HCT116 (cell line): ENCODE measurements around the gene KCTD15. TPM values are rescaled to one million over a fixed set of nuclear protein-coding genes. Genes with fewer than 3 reads are reported as not detected.
A peak's percentile ranks its signal among the peaks of the same experiment; 100 is the strongest.

Experiments
- ATAC-seq: fragments of 200-7000 bp; cut with Tn5 transposase; 2 replicates; pipeline ENCODE4 v1.9.1; 2020; ENCODE audit warnings: mild to moderate bottlenecking, moderate library complexity
- BruUV-seq: library from RNA; stranded (reverse); fragments of 400-500 nt; replicated peaks from 2 replicates; lab custom pipeline; 2021; lab: Mats Ljungman, UMichigan
- CTCF ChIA-PET: fragments of 300-600 bp; sonication (Branson Sonifier 250); formaldehyde crosslinking; loops from one replicate; lab custom pipeline; 2021; ENCODE audit warnings: antibody characterized with exemption; lab: Charles Lee
- POLR2A ChIA-PET: fragments of 300-600, 350-600 bp; sonication (Branson Sonifier 250); formaldehyde crosslinking; loops from one replicate; lab custom pipeline; 2021; ENCODE audit warnings: antibody characterized with exemption; lab: Charles Lee
- RAD21 ChIA-PET, 2 experiments: fragments of 300-600 bp; sonication (Branson Sonifier 250); formaldehyde crosslinking; loops; one replicate each; lab custom pipeline; 2023; ENCODE audit warnings: low total read pairs in 2 of 2; ENCODE audit not compliant: uncharacterized antibody in 2 of 2, unreplicated experiment in 2 of 2, low non-redundant PET in 1 of 2; lab: Charles Lee
- DNase-seq: peaks from one replicate; pipeline ENCODE4 v3.0.0-alpha.2; 2010; ENCODE audit warnings: low read depth, low spot score
- H2AFZ ChIP-seq: fragments of 200-600 bp; shearing (Covaris generic), sonication (generic); 2 replicates; pipeline ENCODE4 v1.6.1; 2017; ENCODE audit warnings: low read depth, mixed run types, mixed read lengths, antibody characterized with exemption, low read length; ENCODE audit not compliant: poor library complexity, severe bottlenecking
- H3K27ac ChIP-seq: 2 replicates; pipeline ENCODE4 v1.5.1; 2012; ENCODE audit warnings: low read depth, low read length
- H3K27me3 ChIP-seq: fragments of 200-600 bp; sonication (generic); 2 replicates; pipeline ENCODE4 v1.6.1; 2016; ENCODE audit warnings: mixed run types, low read length, mixed read lengths; ENCODE audit not compliant: insufficient read depth
- H3K36me3 ChIP-seq, 2 experiments: fragments of 200-500 bp in 1 of 2; fragments of 200-600 bp in 1 of 2; sonication (Bioruptor generic) in 1 of 2; sonication (generic) in 1 of 2; 2 replicates each; pipeline versions ENCODE4 v1.5.1 to v1.6.1; 2014 to 2016; ENCODE audit warnings: low read length in 2 of 2, inconsistent platforms in 1 of 2, mixed read lengths in 1 of 2, mixed run types in 1 of 2; ENCODE audit not compliant: insufficient read depth in 2 of 2, control insufficient read depth in 1 of 2
- H3K4me1 ChIP-seq, 2 experiments: fragments of 200-600 bp in 1 of 2; sonication (generic) in 1 of 2; 2 replicates each; pipeline versions ENCODE4 v1.5.1 to v1.6.1; 2012 to 2017; ENCODE audit warnings: low read length in 2 of 2, inconsistent platforms in 1 of 2, mild to moderate bottlenecking in 1 of 2, mixed read lengths in 1 of 2, mixed run types in 1 of 2, moderate library complexity in 1 of 2; ENCODE audit not compliant: insufficient read depth in 2 of 2, control insufficient read depth in 1 of 2
- H3K4me2 ChIP-seq: fragments of 200-600 bp; sonication (generic); 2 replicates; pipeline ENCODE4 v1.6.1; 2017; ENCODE audit warnings: mixed run types, low read length, mixed read lengths
- H3K4me3 ChIP-seq, 2 experiments: fragments of 200-600 bp in 1 of 2; sonication (generic) in 1 of 2; replicated peaks in 1 of 2; 2 replicates each; pipeline ENCODE4 v1.5.1; 2011 to 2016; ENCODE audit warnings: low read length in 2 of 2, control low read depth in 1 of 2, low read depth in 1 of 2, mild to moderate bottlenecking in 1 of 2, mixed read lengths in 1 of 2, mixed run types in 1 of 2
- H3K79me2 ChIP-seq: fragments of 200-600 bp; sonication (generic); 2 replicates; pipeline ENCODE4 v1.6.1; 2017; ENCODE audit warnings: mild to moderate bottlenecking, mixed run types, low read length, moderate library complexity, mixed read lengths; ENCODE audit not compliant: insufficient read depth
- H3K9ac ChIP-seq: fragments of 200-600 bp; sonication (generic); 2 replicates; pipeline ENCODE4 v1.6.1; 2016; ENCODE audit warnings: low read length, mixed read lengths
- H3K9me2 ChIP-seq: fragments of 200-600 bp; sonication (generic), shearing (Covaris generic); 2 replicates; pipeline ENCODE4 v1.6.1; 2017; ENCODE audit warnings: mixed run types, mild to moderate bottlenecking, moderate library complexity; ENCODE audit not compliant: insufficient read depth
- H3K9me3 ChIP-seq, 2 experiments: fragments of 200-500 bp in 1 of 2; fragments of 200-600 bp in 1 of 2; sonication (Bioruptor generic) in 1 of 2; sonication (generic) in 1 of 2; 2 replicates each; pipeline ENCODE4 v1.6.1; 2014 to 2017; ENCODE audit warnings: low read length in 2 of 2, mixed read lengths in 2 of 2, inconsistent platforms in 1 of 2, low read depth in 1 of 2, mild to moderate bottlenecking in 1 of 2, mixed run types in 1 of 2, moderate library complexity in 1 of 2; ENCODE audit not compliant: control insufficient read depth in 1 of 2, insufficient read depth in 1 of 2
- H4K20me1 ChIP-seq: fragments of 200-600 bp; sonication (generic), shearing (Covaris generic); 2 replicates; pipeline ENCODE4 v1.6.1; 2017; ENCODE audit warnings: mixed run types, mild to moderate bottlenecking, moderate library complexity; ENCODE audit not compliant: insufficient read depth
- EGR1 ChIP-seq: IDR thresholded peaks from 2 replicates; pipeline ENCODE4 v1.6.1; 2012; ENCODE audit warnings: low read depth
- ELF1 ChIP-seq: IDR thresholded peaks from 2 replicates; pipeline ENCODE4 v1.6.1; 2012; ENCODE audit warnings: low read depth, borderline replicate concordance
- EZH2phosphoT487 ChIP-seq: fragments of 200-600 bp; IDR thresholded peaks from 2 replicates; pipeline ENCODE4 v1.6.1; 2018; ENCODE audit warnings: antibody characterized with exemption, borderline replicate concordance
- FOSL1 ChIP-seq: IDR thresholded peaks from 2 replicates; pipeline ENCODE4 v1.6.1; 2012; ENCODE audit warnings: low read depth
- JUND ChIP-seq: IDR thresholded peaks from 2 replicates; pipeline ENCODE4 v1.6.1; 2012
- REST ChIP-seq: IDR thresholded peaks from 2 replicates; pipeline ENCODE4 v1.6.1; 2012; ENCODE audit warnings: low read depth
- ZFX ChIP-seq: fragments of 450-650 bp; IDR thresholded peaks from 2 replicates; pipeline ENCODE4 v1.6.1; 2017
- intact Hi-C: fragments of 100-400 bp; cut with micrococcal nuclease; formaldehyde crosslinking; loops from 2 replicates; pipeline ENCODE4 v1.10.0; 2022
- total RNA-seq: library from RNA; stranded (reverse); gene quantifications from one replicate; pipeline ENCODE4 v1.2.1, GENCODE V29; 2021; ENCODE audit not compliant: unreplicated experiment

Gene KCTD15
- total RNA-seq, 1 experiment from 2014 or later, result 29.2 TPM

- intact Hi-C loops, result no loop called here
- Histone ChIP-seq H3K27me3 (no peaks in the 10 kb centered on the region), H2AFZ (no peak overlapping the region), H3K9ac (no peak overlapping the region), H3K79me2 (no peaks in the 10 kb centered on the region), H4K20me1 (no peaks in the 10 kb centered on the region), H3K36me3 (no peaks in the 10 kb centered on the region), H3K27ac (no peak overlapping the region), H3K9me3 (no peaks in the 10 kb centered on the region), H3K4me2 (peak overlapping the region; percentile 25), H3K4me3 (no peak overlapping the region), H3K9me2 (no peaks in the 10 kb centered on the region), H3K4me1 (peaks cover 14 to 30% of the 10 kb centered on the region in 2 experiments)
- POLR2A ChIA-PET, result interaction anchor here (1.1 kb wide), 1 partner anchor 27 kb away, joined by 3 read pairs; no protein-coding TSS in a partner anchor
- CTCF ChIA-PET, result no interaction called here
- no peak for TF ChIP-seq REST
- no peak for TF ChIP-seq EZH2phosphoT487
- TF ChIP-seq ZFX, result no peak
- no peak for TF ChIP-seq ELF1
- RAD21 ChIA-PET, result no interaction called here
- ATAC-seq (no peak), DNase-seq (no peak)
- BruUV-seq, result no TSS peak
These were observed 25.2 kb downstream of the KCTD15 start for GRCh38 chr19:33821871-33822270.

GRCh38 chr19:33823341-33823740 is 26.7 kb downstream of the KCTD15 start:
- intact Hi-C loops, result no loop called here
- Histone ChIP-seq H3K36me3 (no peaks in the 10 kb centered on the region), H3K9me2 (no peaks in the 10 kb centered on the region), H3K4me1 (peaks cover 14 to 30% of the 10 kb centered on the region in 2 experiments), H3K79me2 (no peaks in the 10 kb centered on the region), H3K27me3 (no peaks in the 10 kb centered on the region), H3K27ac (no peak overlapping the region), H3K9ac (no peak overlapping the region), H3K4me2 (no peak overlapping the region), H3K4me3 (no peak overlapping the region), H4K20me1 (no peaks in the 10 kb centered on the region), H2AFZ (no peak overlapping the region), H3K9me3 (no peaks in the 10 kb centered on the region)
- DNase-seq (no peak), ATAC-seq (no peak)
- CTCF ChIA-PET, result no interaction called here
- POLR2A ChIA-PET, result no interaction called here
- BruUV-seq, result no TSS peak
- RAD21 ChIA-PET, result interaction anchor here in 1 of 2 experiments (0.7 kb wide), 1 partner anchor 449 kb away, joined by 6 read pairs; no protein-coding TSS in a partner anchor
- no peak for TF ChIP-seq EGR1
- TF ChIP-seq FOSL1, result no peak
- no peak for TF ChIP-seq REST
- TF ChIP-seq JUND, result no peak
